Measurements from ENCODE around the gene ZBTB49. TPM values are rescaled to one million over a fixed set of nuclear protein-coding genes. Genes with fewer than 3 reads are reported as not detected.

The ZBTB49 gene
- total RNA-seq, 1 experiment from 2014 or later, result 4.2 TPM

- in situ Hi-C loops (cut with HindIII; ENCODE audit: low pct_unique_long_range_greater_than_20kb, low sequenced_read_pairs), result no loop called here
- no peak for DNase-seq (ENCODE audit: low read depth, low spot score)
- Histone ChIP-seq H3K9me3 (ENCODE audit: control insufficient read depth, insufficient read depth, low read depth, low read length) (no peaks in the 10 kb centered on the region), H3K36me3 (ENCODE audit: control insufficient read depth, insufficient read depth, low read length) (no peaks in the 10 kb centered on the region), H3K27ac (ENCODE audit: low read length) (no peak overlapping the region), H3K27me3 (ENCODE audit: control insufficient read depth, insufficient read depth, low read length) (no peaks in the 10 kb centered on the region), H3K4me3 (ENCODE audit: low read depth in 2 of 2, low read length in 2 of 2) (no peak overlapping the region), H3K4me1 (ENCODE audit: control insufficient read depth, insufficient read depth, low read length) (no peaks in the 10 kb centered on the region)
- POLR2A ChIA-PET, result no interaction called here
- no TSS peak for BruUV-seq (replicated peaks)
- intact Hi-C loops (cut with micrococcal nuclease; ENCODE audit: unreplicated experiment), result no loop called here
- no peak for TF ChIP-seq SIN3A (IDR thresholded peaks at IDR 0.05; ENCODE audit: borderline replicate concordance, insufficient read depth, low read depth, low read length)
- CTCF ChIA-PET, result no interaction called here
- ATAC-seq, result no peak
Observed at GRCh38 chr4:4364486-4365208, 74.6 kb downstream of the ZBTB49 start.

GRCh38 chr4:4368809-4369580 lies 78.9 kb downstream of the ZBTB49 start:
- no TSS peak for BruUV-seq (replicated peaks)
- Histone ChIP-seq H3K27ac (ENCODE audit: low read length) (no peak overlapping the region), H3K4me1 (ENCODE audit: control insufficient read depth, insufficient read depth, low read length) (no peaks in the 10 kb centered on the region), H3K4me3 (ENCODE audit: low read depth in 2 of 2, low read length in 2 of 2) (no peak overlapping the region), H3K9me3 (ENCODE audit: control insufficient read depth, insufficient read depth, low read depth, low read length) (no peaks in the 10 kb centered on the region), H3K36me3 (ENCODE audit: control insufficient read depth, insufficient read depth, low read length) (no peaks in the 10 kb centered on the region), H3K27me3 (ENCODE audit: control insufficient read depth, insufficient read depth, low read length) (no peaks in the 10 kb centered on the region)
- in situ Hi-C loops (cut with HindIII; ENCODE audit: low pct_unique_long_range_greater_than_20kb, low sequenced_read_pairs) (no loop called here), intact Hi-C loops (cut with micrococcal nuclease; ENCODE audit: unreplicated experiment) (no loop called here)
- ATAC-seq (no peak), DNase-seq (ENCODE audit: low read depth, low spot score) (no peak)
- ChIA-PET POLR2A (no interaction called here), CTCF (no interaction called here)
- TF ChIP-seq REST (IDR thresholded peaks at IDR 0.05; ENCODE audit: insufficient read depth in 1 of 2, low read depth in 2 of 2, low read length in 1 of 2), result no peak
- TF ChIP-seq, protein P1, sequence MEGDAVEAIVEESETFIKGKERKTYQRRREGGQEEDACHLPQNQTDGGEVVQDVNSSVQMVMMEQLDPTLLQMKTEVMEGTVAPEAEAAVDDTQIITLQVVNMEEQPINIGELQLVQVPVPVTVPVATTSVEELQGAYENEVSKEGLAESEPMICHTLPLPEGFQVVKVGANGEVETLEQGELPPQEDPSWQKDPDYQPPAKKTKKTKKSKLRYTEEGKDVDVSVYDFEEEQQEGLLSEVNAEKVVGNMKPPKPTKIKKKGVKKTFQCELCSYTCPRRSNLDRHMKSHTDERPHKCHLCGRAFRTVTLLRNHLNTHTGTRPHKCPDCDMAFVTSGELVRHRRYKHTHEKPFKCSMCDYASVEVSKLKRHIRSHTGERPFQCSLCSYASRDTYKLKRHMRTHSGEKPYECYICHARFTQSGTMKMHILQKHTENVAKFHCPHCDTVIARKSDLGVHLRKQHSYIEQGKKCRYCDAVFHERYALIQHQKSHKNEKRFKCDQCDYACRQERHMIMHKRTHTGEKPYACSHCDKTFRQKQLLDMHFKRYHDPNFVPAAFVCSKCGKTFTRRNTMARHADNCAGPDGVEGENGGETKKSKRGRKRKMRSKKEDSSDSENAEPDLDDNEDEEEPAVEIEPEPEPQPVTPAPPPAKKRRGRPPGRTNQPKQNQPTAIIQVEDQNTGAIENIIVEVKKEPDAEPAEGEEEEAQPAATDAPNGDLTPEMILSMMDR (IDR thresholded peaks at IDR 0.05), result no peak
- no peak for TF ChIP-seq SIN3A (IDR thresholded peaks at IDR 0.05; ENCODE audit: borderline replicate concordance, insufficient read depth, low read depth, low read length)
- no peak for TF ChIP-seq POLR2AphosphoS5 (IDR thresholded peaks at IDR 0.05; ENCODE audit: low read depth, low read length)
- no peak for TF ChIP-seq TCF7L2 (IDR thresholded peaks at IDR 0.05; ENCODE audit: low read depth, low read length)

Other genes starting within 250 kb of the ZBTB49 start
- gene OTOP1, start 63.3 kb upstream of the ZBTB49 start, total RNA-seq (2021; ENCODE audit: unreplicated experiment), result not detected
- 12.9 TPM for gene TMEM128, start 42.0 kb upstream of the ZBTB49 start, total RNA-seq (2021; ENCODE audit: unreplicated experiment)
- 24.3 TPM for gene LYAR, start 97 bp upstream of the ZBTB49 start, total RNA-seq (2021; ENCODE audit: unreplicated experiment)
- gene NSG1, start 96.9 kb downstream of the ZBTB49 start, total RNA-seq (2021; ENCODE audit: unreplicated experiment), result not detected